Loucy (cell line): ENCODE data around the gene CDH13.

Experiments used
- H2AFZ ChIP-seq: fragments of 200-600 bp; sonication (generic); 2 replicates; pipeline ENCODE4 v1.6.0; 2016; ENCODE audit warnings: antibody characterized with exemption, mild to moderate bottlenecking, low read length, moderate library complexity
- H3F3A ChIP-seq: fragments of 200-600 bp; 2 replicates; pipeline ENCODE4 v1.6.0; 2016; ENCODE audit warnings: antibody characterized with exemption, low read depth, mild to moderate bottlenecking
- H3K27me3 ChIP-seq: fragments of 200-600 bp; sonication (generic); 2 replicates; pipeline ENCODE4 v1.6.1; 2014; ENCODE audit warnings: low read length, mild to moderate bottlenecking; ENCODE audit not compliant: insufficient read depth, poor library complexity, severe bottlenecking
- H3K36me3 ChIP-seq: fragments of 200-600 bp; sonication (generic); 2 replicates; pipeline ENCODE4 v1.6.1; 2016; ENCODE audit warnings: low read length; ENCODE audit not compliant: insufficient read depth
- H3K4me1 ChIP-seq: fragments of 200-600 bp; sonication (generic); 2 replicates; pipeline ENCODE4 v1.5.1; 2014; ENCODE audit warnings: low read length, mild to moderate bottlenecking; ENCODE audit not compliant: insufficient read depth, poor library complexity, severe bottlenecking
- H3K4me2 ChIP-seq: fragments of 200-600 bp; sonication (generic); 2 replicates; pipeline ENCODE4 v1.6.0; 2014; ENCODE audit warnings: antibody characterized with exemption, low read length, low read depth, mild to moderate bottlenecking; ENCODE audit not compliant: poor library complexity, severe bottlenecking
- H3K4me3 ChIP-seq: fragments of 200-600 bp; sonication (generic); 2 replicates; pipeline ENCODE4 v1.5.1; 2014; ENCODE audit warnings: low read length, mild to moderate bottlenecking, mixed read lengths; ENCODE audit not compliant: poor library complexity, severe bottlenecking
- H3K79me2 ChIP-seq: fragments of 200-600 bp; sonication (generic); 2 replicates; pipeline ENCODE4 v1.6.1; 2014; ENCODE audit warnings: low read length; ENCODE audit not compliant: insufficient read depth
- H3K9ac ChIP-seq: fragments of 200-600 bp; sonication (generic); 2 replicates; pipeline ENCODE4 v1.6.0; 2014; ENCODE audit warnings: mild to moderate bottlenecking, low read depth, low read length, moderate library complexity; ENCODE audit not compliant: poor library complexity, severe bottlenecking
- H3K9me2 ChIP-seq: fragments of 200-600 bp; sonication (generic); replicated peaks from 2 replicates; pipeline ENCODE4 v1.6.1; 2016; ENCODE audit warnings: low read depth, low read length, mixed read lengths
- H3K9me3 ChIP-seq: fragments of 200-600 bp; sonication (generic); 2 replicates; pipeline ENCODE4 v1.6.1; 2014; ENCODE audit warnings: mild to moderate bottlenecking, antibody characterized with exemption, low read length, low read depth; ENCODE audit not compliant: insufficient read depth
- H4K20me1 ChIP-seq: fragments of 200-600 bp; sonication (generic); 2 replicates; pipeline ENCODE4 v1.6.0; 2014; ENCODE audit warnings: antibody characterized with exemption, low read length, mild to moderate bottlenecking; ENCODE audit not compliant: insufficient read depth, poor library complexity, severe bottlenecking
- CTCF ChIP-seq: fragments of 200-600 bp; sonication (generic); conservative IDR thresholded peaks from 2 replicates; pipeline ENCODE4 v1.5.1; 2014; ENCODE audit warnings: mild to moderate bottlenecking, antibody characterized with exemption, low read length
- EZH2phosphoT487 ChIP-seq: fragments of 200-600 bp; IDR thresholded peaks from 2 replicates; pipeline ENCODE4 v1.6.1; 2018; ENCODE audit warnings: antibody characterized with exemption, mild to moderate bottlenecking, moderate library complexity, borderline replicate concordance

CDH13 gene

GRCh38 chr16:83219285-83219684, 592.5 kb downstream of the CDH13 start:
- H3K79me2 ChIP-seq: no peaks in the 10 kb centered on the region
- TF ChIP-seq CTCF (no peak), EZH2phosphoT487 (no peak)
- no peaks in the 10 kb centered on the region for H3K9me2 ChIP-seq
- no peak overlapping the region for H3K4me2 ChIP-seq
- H4K20me1 ChIP-seq: no peaks in the 10 kb centered on the region
- no peaks in the 10 kb centered on the region for H3K36me3 ChIP-seq
- no peak overlapping the region for H2AFZ ChIP-seq
- H3K4me1 ChIP-seq: no peaks in the 10 kb centered on the region
- no peak overlapping the region for H3K9ac ChIP-seq
- no peaks in the 10 kb centered on the region for H3K9me3 ChIP-seq
- no peak overlapping the region for H3K4me3 ChIP-seq
- no peaks in the 10 kb centered on the region for H3F3A ChIP-seq
- H3K27me3 ChIP-seq: no peaks in the 10 kb centered on the region

DNA sequence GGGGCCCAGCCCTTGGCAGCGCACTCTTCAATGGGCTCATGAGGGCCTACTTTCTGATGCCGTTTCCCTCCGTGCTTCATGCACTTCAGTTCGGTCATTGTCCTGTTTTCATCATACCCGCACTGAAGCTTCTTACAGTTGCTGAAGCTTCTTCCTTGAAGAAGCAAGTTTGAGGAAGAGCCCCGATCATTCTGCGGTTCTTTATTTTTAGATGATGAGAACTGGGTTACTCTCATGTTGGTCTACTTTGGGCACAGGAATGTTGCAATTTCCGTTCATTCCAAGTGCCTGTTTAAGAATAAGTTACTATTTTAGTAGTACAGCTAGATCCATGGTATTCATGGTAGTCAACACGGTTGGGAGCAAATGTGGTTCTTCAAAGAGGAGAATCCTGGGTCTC, 593.3 kb downstream of the CDH13 start:
- no peak overlapping the region for H3K4me3 ChIP-seq

DNA sequence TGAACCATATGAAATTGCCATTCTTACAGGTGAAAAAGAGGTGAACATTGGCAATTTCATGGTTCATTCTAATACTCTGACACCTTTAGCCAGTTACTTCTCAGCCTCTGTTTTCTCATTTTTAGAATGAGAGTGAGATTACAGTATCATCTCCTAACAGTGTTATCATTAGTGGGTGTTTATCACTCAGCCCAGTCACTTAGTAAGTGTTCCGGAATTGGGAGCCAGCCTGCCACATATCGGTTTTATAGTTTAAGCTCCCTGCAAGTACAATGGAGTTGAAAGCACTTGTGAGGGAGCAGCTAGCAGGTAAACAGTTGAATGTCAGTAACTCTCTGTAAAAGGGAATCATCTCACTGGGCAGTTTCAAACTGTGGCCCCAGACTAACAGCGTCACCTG, 597.9 kb downstream of the CDH13 start:
- Histone ChIP-seq H3K27me3 (no peaks in the 10 kb centered on the region), H3F3A (no peaks in the 10 kb centered on the region), H3K9ac (no peak overlapping the region), H4K20me1 (no peaks in the 10 kb centered on the region), H3K4me3 (no peak overlapping the region), H3K4me2 (no peak overlapping the region), H3K36me3 (no peaks in the 10 kb centered on the region), H3K79me2 (no peaks in the 10 kb centered on the region), H2AFZ (no peak overlapping the region), H3K9me2 (no peaks in the 10 kb centered on the region), H3K9me3 (no peaks in the 10 kb centered on the region), H3K4me1 (no peaks in the 10 kb centered on the region)
- TF ChIP-seq EZH2phosphoT487: no peak
- TF ChIP-seq CTCF: no peak

More for the DNA sequence above, 593.3 kb downstream of the CDH13 start:
- H3K27me3 ChIP-seq: no peaks in the 10 kb centered on the region
- no peaks in the 10 kb centered on the region for H3K9me2 ChIP-seq
- no peaks in the 10 kb centered on the region for H3K36me3 ChIP-seq
- H3K4me1 ChIP-seq: no peaks in the 10 kb centered on the region
- H2AFZ ChIP-seq: no peak overlapping the region
- no peaks in the 10 kb centered on the region for H3F3A ChIP-seq
- H4K20me1 ChIP-seq: no peaks in the 10 kb centered on the region
- no peak for TF ChIP-seq EZH2phosphoT487
- no peak for TF ChIP-seq CTCF
- no peak overlapping the region for H3K9ac ChIP-seq
- H3K4me2 ChIP-seq: no peak overlapping the region
- no peaks in the 10 kb centered on the region for H3K9me3 ChIP-seq
- H3K79me2 ChIP-seq: no peaks in the 10 kb centered on the region
